Ishikawa (cell line): ENCODE data around the gene CCDC186.

Experiments
- CEBPB ChIP-seq: IDR thresholded peaks from 2 replicates; pipeline ENCODE4 v1.6.1; 2012
- CREB1 ChIP-seq: IDR thresholded peaks from 2 replicates; pipeline ENCODE4 v1.6.1; 2012; ENCODE audit warnings: low read depth
- EGR1 ChIP-seq: IDR thresholded peaks from 2 replicates; pipeline ENCODE4 v1.6.1; 2012
- EP300 ChIP-seq: IDR thresholded peaks from 2 replicates; pipeline ENCODE4 v1.6.1; 2012; ENCODE audit warnings: borderline replicate concordance
- FOXM1 ChIP-seq: IDR thresholded peaks from 2 replicates; pipeline ENCODE4 v1.6.1; 2012; ENCODE audit warnings: low read depth, borderline replicate concordance
- NFIC ChIP-seq: IDR thresholded peaks from 2 replicates; pipeline ENCODE4 v1.6.1; 2012
- RAD21 ChIP-seq: IDR thresholded peaks from 2 replicates; pipeline ENCODE4 v1.6.1; 2012; ENCODE audit warnings: low read depth
- REST ChIP-seq: IDR thresholded peaks from 2 replicates; pipeline ENCODE4 v1.6.1; 2012; ENCODE audit warnings: low read depth, mild to moderate bottlenecking
- TAF1 ChIP-seq: IDR thresholded peaks from 2 replicates; pipeline ENCODE4 v1.6.1; 2012; ENCODE audit warnings: low read depth, mild to moderate bottlenecking
- TCF12 ChIP-seq: IDR thresholded peaks from 2 replicates; pipeline ENCODE4 v1.6.1; 2012; ENCODE audit warnings: low read depth
- TEAD4 ChIP-seq: IDR thresholded peaks from 2 replicates; pipeline ENCODE4 v1.6.1; 2012
- USF1 ChIP-seq: IDR thresholded peaks from 2 replicates; pipeline ENCODE4 v1.6.1; 2012
- YY1 ChIP-seq: IDR thresholded peaks from 2 replicates; pipeline ENCODE4 v1.6.1; 2012; ENCODE audit warnings: low read depth
- ZBTB7A ChIP-seq: IDR thresholded peaks from 2 replicates; pipeline ENCODE4 v1.6.1; 2012; ENCODE audit warnings: low read depth
- TF ChIP-seq, protein P1 (sequence below): IDR thresholded peaks from 2 replicates; pipeline ENCODE4 v1.6.1; 2012

CCDC186 gene

DNA sequence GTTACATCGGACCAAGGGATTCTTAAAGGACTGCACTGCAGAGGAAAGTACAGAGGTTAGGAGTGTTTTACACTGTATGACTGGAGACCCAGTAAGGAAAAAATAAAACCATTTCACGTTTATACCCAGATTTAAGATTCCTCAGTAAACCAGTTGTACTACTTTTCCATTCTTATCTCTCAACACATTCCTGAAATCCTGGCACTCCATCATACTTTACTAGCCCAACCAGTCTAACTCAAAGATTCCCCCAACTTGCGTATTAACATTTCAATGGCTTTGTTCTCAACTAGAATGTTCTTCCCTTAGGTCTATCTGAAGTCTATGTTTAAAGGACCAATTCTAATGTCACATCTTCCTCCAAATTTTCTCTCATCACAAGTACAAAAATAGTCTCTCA is 8.0 kb downstream of the CCDC186 start:
- TF ChIP-seq YY1, result no peak
- no peak for TF ChIP-seq CEBPB
- no peak for TF ChIP-seq CREB1
- no peak for TF ChIP-seq REST
- no peak for TF ChIP-seq RAD21
- TF ChIP-seq, protein P1, sequence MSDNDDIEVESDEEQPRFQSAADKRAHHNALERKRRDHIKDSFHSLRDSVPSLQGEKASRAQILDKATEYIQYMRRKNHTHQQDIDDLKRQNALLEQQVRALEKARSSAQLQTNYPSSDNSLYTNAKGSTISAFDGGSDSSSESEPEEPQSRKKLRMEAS, result no peak
- TF ChIP-seq TEAD4, result peak; percentile 79
- TF ChIP-seq NFIC, result peak; percentile 53; the same call in 1 of the 2 replicates
- no peak for TF ChIP-seq ZBTB7A
- peak; percentile 28; the same call in 1 of the 2 replicates for TF ChIP-seq TCF12
- TF ChIP-seq EGR1, result no peak
- TF ChIP-seq FOXM1, result no peak
- TF ChIP-seq EP300, result no peak

- TF ChIP-seq TAF1, result no peak
- no peak for TF ChIP-seq REST
- TF ChIP-seq TCF12, result no peak
- no peak for TF ChIP-seq RAD21
- no peak for TF ChIP-seq EP300
- no peak for TF ChIP-seq ZBTB7A
- TF ChIP-seq TEAD4, result no peak
- TF ChIP-seq FOXM1, result no peak
- no peak for TF ChIP-seq EGR1
- TF ChIP-seq USF1, result no peak
- TF ChIP-seq CEBPB, result no peak
Measured at GRCh38 chr10:114163062-114163461, 10.9 kb downstream of the CCDC186 start.

DNA sequence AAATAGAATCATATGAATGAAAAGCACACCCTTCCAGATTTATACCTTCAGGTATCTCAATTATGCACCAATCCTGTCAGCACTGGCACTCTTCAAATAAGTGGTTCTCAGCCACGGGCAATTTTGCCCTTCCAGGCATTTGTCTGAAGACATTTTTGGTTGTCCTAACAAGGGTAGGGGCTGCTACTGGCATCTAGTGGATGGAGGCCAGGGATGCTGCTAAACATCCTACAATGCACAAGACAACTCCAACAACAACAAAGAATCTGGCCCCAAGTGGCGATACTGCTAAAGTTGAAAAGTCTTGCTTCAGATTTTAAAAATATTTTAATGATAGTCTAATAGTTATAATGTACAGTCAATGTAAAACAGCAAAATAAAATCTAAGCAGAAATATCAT is 16.1 kb downstream of the CCDC186 start:
- no peak for TF ChIP-seq TEAD4
- no peak for TF ChIP-seq CREB1
- TF ChIP-seq NFIC, result no peak
- no peak for TF ChIP-seq TCF12
- TF ChIP-seq FOXM1, result no peak
- TF ChIP-seq ZBTB7A, result no peak
- TF ChIP-seq TAF1, result no peak

- TF ChIP-seq CEBPB (no peak), FOXM1 (no peak), TEAD4 (no peak), NFIC (no peak), RAD21 (no peak), REST (no peak), EGR1 (no peak), TAF1 (no peak), EP300 (no peak), YY1 (no peak), USF1 (no peak), CREB1 (no peak), TCF12 (no peak)
- TF ChIP-seq, protein P1, result no peak
Measured at GRCh38 chr10:114151892-114152291, 22.1 kb downstream of the CCDC186 start.

GRCh38 chr10:114151486-114151885 is 22.5 kb downstream of the CCDC186 start:
- TF ChIP-seq EP300 (no peak), REST (no peak), EGR1 (no peak), CEBPB (no peak), TAF1 (no peak), TCF12 (no peak)
